Suprapubic skin (tissue), 3 donors: ENCODE measurements around the gene CSH1.
"Not testable (repeated sequence)": the region's sequence is repeated elsewhere in the genome, so short reads cannot be mapped to it uniquely, and the experiment has no call there.

Experiments used
- EP300 ChIP-seq: sonication (generic); formaldehyde crosslinking; IDR thresholded peaks from one replicate; pipeline ENCODE4 v1.6.1; 2017; ENCODE audit warnings: antibody characterized with exemption
- POLR2A ChIP-seq, 2 donors: fragments of 450-650 bp; IDR thresholded peaks; one replicate each; pipeline ENCODE4 v1.6.1; 2017; ENCODE audit warnings: antibody characterized with exemption in 2 of 2, mild to moderate bottlenecking in 2 of 2, moderate library complexity in 2 of 2
- TF ChIP-seq, protein P1 (sequence below), 2 donors: fragments of 200-600 bp in 1 of 2; fragments of 450-650 bp in 1 of 2; sonication (generic) in 1 of 2; IDR thresholded peaks; one replicate each; pipeline ENCODE4 v1.5.1; 2016 to 2019; ENCODE audit warnings: antibody characterized with exemption in 2 of 2, mild to moderate bottlenecking in 1 of 2, moderate library complexity in 1 of 2

DNA sequence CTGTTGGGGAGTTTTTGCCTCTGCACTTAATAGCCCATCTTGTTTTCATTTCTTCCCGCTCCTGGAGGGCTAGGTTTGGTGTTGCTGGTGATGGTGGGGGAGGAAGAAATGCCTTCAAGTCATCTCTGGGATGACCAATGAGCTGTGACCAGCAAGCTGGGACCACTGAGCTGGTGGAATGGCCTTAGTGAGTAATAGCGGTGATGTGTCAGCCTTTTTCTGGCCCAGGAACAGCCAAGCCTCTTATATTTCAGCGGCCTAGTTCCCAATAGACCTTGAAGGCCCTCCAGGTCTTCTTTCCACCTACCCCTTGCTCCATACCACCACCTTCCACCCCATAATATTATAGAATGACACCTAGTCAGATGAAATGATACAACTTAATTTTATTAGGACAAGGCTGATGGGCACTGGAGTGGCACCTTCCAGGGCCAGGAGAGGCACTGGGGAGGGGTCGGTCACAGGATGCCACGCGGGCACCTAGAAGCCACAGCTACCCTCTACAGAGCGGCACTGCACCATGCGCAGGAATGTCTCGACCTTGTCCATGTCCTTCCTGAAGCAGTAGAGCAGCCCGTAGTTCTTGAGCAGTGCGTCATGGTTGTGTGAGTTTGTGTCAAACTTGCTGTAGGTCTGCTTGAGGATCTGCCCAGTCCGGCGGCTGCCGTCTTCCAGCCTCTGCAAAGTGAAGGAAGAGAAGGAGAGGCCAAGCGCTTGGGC is 24.6 kb downstream of the CSH1 start:
- not testable (repeated sequence) for TF ChIP-seq POLR2A (IDR thresholded peaks at IDR 0.05); EP300
- TF ChIP-seq, protein P1, sequence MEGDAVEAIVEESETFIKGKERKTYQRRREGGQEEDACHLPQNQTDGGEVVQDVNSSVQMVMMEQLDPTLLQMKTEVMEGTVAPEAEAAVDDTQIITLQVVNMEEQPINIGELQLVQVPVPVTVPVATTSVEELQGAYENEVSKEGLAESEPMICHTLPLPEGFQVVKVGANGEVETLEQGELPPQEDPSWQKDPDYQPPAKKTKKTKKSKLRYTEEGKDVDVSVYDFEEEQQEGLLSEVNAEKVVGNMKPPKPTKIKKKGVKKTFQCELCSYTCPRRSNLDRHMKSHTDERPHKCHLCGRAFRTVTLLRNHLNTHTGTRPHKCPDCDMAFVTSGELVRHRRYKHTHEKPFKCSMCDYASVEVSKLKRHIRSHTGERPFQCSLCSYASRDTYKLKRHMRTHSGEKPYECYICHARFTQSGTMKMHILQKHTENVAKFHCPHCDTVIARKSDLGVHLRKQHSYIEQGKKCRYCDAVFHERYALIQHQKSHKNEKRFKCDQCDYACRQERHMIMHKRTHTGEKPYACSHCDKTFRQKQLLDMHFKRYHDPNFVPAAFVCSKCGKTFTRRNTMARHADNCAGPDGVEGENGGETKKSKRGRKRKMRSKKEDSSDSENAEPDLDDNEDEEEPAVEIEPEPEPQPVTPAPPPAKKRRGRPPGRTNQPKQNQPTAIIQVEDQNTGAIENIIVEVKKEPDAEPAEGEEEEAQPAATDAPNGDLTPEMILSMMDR (IDR thresholded peaks at IDR 0.05) = not testable (repeated sequence)
